ENCODE data around the gene DONSON. TPM values are rescaled to one million over a fixed set of nuclear protein-coding genes. Genes with fewer than 3 reads are reported as not detected.

DONSON gene
- total and polyA plus RNA-seq, 9 of the 15 experiments (the other 6 are each of a cell fraction or from before 2014, with no cell fraction given): 26.7 to 124 (median 62.6) TPM

GRCh38 chr21:33588485-33589335 is at the start of gene DONSON (continued):
- TF ChIP-seq ZBTB40 (IDR thresholded peaks at IDR 0.05): peak; percentile 32; the same call in 1 of the 2 replicates
- no peak for TF ChIP-seq ZBTB40 (CRISPR knock-in tag; IDR thresholded peaks at IDR 0.05)
- TF ChIP-seq GATA2 (CRISPR knock-in tag; IDR thresholded peaks at IDR 0.05): no peak
- no peak for TF ChIP-seq MAFF (IDR thresholded peaks at IDR 0.05; ENCODE audit: low read length)
- TF ChIP-seq, protein P1, sequence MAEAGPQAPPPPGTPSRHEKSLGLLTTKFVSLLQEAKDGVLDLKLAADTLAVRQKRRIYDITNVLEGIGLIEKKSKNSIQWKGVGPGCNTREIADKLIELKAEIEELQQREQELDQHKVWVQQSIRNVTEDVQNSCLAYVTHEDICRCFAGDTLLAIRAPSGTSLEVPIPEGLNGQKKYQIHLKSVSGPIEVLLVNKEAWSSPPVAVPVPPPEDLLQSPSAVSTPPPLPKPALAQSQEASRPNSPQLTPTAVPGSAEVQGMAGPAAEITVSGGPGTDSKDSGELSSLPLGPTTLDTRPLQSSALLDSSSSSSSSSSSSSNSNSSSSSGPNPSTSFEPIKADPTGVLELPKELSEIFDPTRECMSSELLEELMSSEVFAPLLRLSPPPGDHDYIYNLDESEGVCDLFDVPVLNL (CRISPR knock-in tag; IDR thresholded peaks at IDR 0.05; ENCODE audit: low read depth): 0 out of 2 replicates have a peak, but pooled peaks have one; percentile 19
- TF ChIP-seq L3MBTL2 (IDR thresholded peaks at IDR 0.05): peak; percentile 78
- TF ChIP-seq CHD4 (IDR thresholded peaks at IDR 0.05; ENCODE audit: insufficient read depth, insufficient replicate concordance, low read depth, low read length, poor library complexity, severe bottlenecking): no peak
- peak; percentile 60; the same call in 1 of the 2 replicates for TF ChIP-seq OTX1 (CRISPR knock-in tag; IDR thresholded peaks at IDR 0.05)
- no peak for TF ChIP-seq CLOCK (CRISPR knock-in tag; IDR thresholded peaks at IDR 0.05; ENCODE audit: borderline replicate concordance)
- TF ChIP-seq HEY1 (CRISPR knock-in tag; IDR thresholded peaks at IDR 0.05; ENCODE audit: borderline replicate concordance): no peak
- no peak for TF ChIP-seq NR4A1 (CRISPR knock-in tag; IDR thresholded peaks at IDR 0.05)
- TF ChIP-seq NR4A1 (tag; IDR thresholded peaks at IDR 0.05): no peak; the same call in 1 of the 2 replicates
- 0 out of 2 replicates have a peak, but pooled peaks have one; percentile 15 for TF ChIP-seq KLF1 (tag; IDR thresholded peaks at IDR 0.05)
- TF ChIP-seq MAFG (tag; conservative IDR thresholded peaks at IDR 0.05): no peak
